DOHH2 (cell line): ENCODE measurements around the gene MANEAL.

ENCODE experiments used
- H3F3A ChIP-seq: fragments of 200-600 bp; sonication (generic), shearing (Covaris generic); 2 replicates; pipeline ENCODE4 v1.6.0; 2016; ENCODE audit warnings: antibody characterized with exemption, mild to moderate bottlenecking; ENCODE audit not compliant: control insufficient read depth, insufficient read depth
- H3K27ac ChIP-seq: fragments of 200-600 bp; sonication (generic); 2 replicates; pipeline ENCODE4 v1.5.1; 2014; ENCODE audit warnings: low read depth, mild to moderate bottlenecking, low read length, moderate library complexity
- H3K27me3 ChIP-seq: fragments of 200-600 bp; sonication (generic); 2 replicates; pipeline ENCODE4 v1.6.1; 2014; ENCODE audit warnings: mild to moderate bottlenecking, low read length, mixed read lengths; ENCODE audit not compliant: control insufficient read depth
- H3K36me3 ChIP-seq: fragments of 200-600 bp; sonication (generic); 2 replicates; pipeline ENCODE4 v1.6.1; 2014; ENCODE audit warnings: mild to moderate bottlenecking, low read length, moderate library complexity, mixed read lengths; ENCODE audit not compliant: control insufficient read depth
- H3K4me1 ChIP-seq: fragments of 200-600 bp; sonication (generic); 2 replicates; pipeline ENCODE4 v1.6.1; 2014; ENCODE audit warnings: mild to moderate bottlenecking, low read length, mixed read lengths; ENCODE audit not compliant: control insufficient read depth
- H3K4me2 ChIP-seq: fragments of 200-600 bp; sonication (generic); 2 replicates; pipeline ENCODE4 v1.6.0; 2014; ENCODE audit warnings: mild to moderate bottlenecking, low read length, moderate library complexity
- H3K4me3 ChIP-seq: fragments of 200-600 bp; sonication (generic); 2 replicates; pipeline ENCODE4 v1.5.1; 2014; ENCODE audit warnings: mild to moderate bottlenecking, low read length, mixed read lengths
- H3K79me2 ChIP-seq: fragments of 200-600 bp; sonication (generic); 2 replicates; pipeline ENCODE4 v1.6.1; 2014; ENCODE audit warnings: mild to moderate bottlenecking, low read length, mixed read lengths; ENCODE audit not compliant: control insufficient read depth
- H3K9me2 ChIP-seq: fragments of 200-600 bp; sonication (generic); replicated peaks from 2 replicates; pipeline ENCODE4 v1.6.1; 2014; ENCODE audit warnings: mild to moderate bottlenecking, low read length, mixed read lengths; ENCODE audit not compliant: control insufficient read depth
- H3K9me3 ChIP-seq: fragments of 200-600 bp; sonication (generic); 2 replicates; pipeline ENCODE4 v1.6.1; 2014; ENCODE audit warnings: antibody characterized with exemption, low read length, mixed read lengths; ENCODE audit not compliant: control insufficient read depth, insufficient read depth
- H4K20me1 ChIP-seq: fragments of 200-600 bp; sonication (generic); 2 replicates; pipeline ENCODE4 v1.6.0; 2014; ENCODE audit warnings: low read depth, mild to moderate bottlenecking, antibody characterized with exemption, low read length, moderate library complexity; ENCODE audit not compliant: control insufficient read depth, insufficient read depth
- CTCF ChIP-seq: fragments of 200-600 bp; sonication (generic); IDR thresholded peaks from one replicate; pipeline ENCODE4 v1.5.1; 2014; ENCODE audit warnings: antibody characterized with exemption, mild to moderate bottlenecking, low read depth, low read length; ENCODE audit not compliant: poor library complexity, severe bottlenecking
- EZH2phosphoT487 ChIP-seq: fragments of 200-600 bp; sonication (generic); IDR thresholded peaks from 2 replicates; pipeline ENCODE4 v1.6.1; 2017; ENCODE audit warnings: borderline replicate concordance, mild to moderate bottlenecking, antibody characterized with exemption, low read length, moderate library complexity, mixed read lengths

Gene MANEAL

GRCh38 chr1:37752213-37752582 is 41.4 kb upstream of the MANEAL start:
- no peaks in the 10 kb centered on the region for H3K9me3 ChIP-seq
- H3K9me2 ChIP-seq = no peaks in the 10 kb centered on the region
- H3K4me2 ChIP-seq = peak overlapping the region; percentile 7
- no peaks in the 10 kb centered on the region for H4K20me1 ChIP-seq
- no peaks in the 10 kb centered on the region for H3K36me3 ChIP-seq
- no peak overlapping the region for H3K4me3 ChIP-seq
- no peaks in the 10 kb centered on the region for H3K79me2 ChIP-seq
- H3K27me3 ChIP-seq = peaks cover 34% of the 10 kb centered on the region
- no peak for TF ChIP-seq EZH2phosphoT487
- no peak for TF ChIP-seq CTCF
- H3K4me1 ChIP-seq = no peaks in the 10 kb centered on the region
- no peaks in the 10 kb centered on the region for H3F3A ChIP-seq
- no peak overlapping the region for H3K27ac ChIP-seq

GRCh38 chr1:37752583-37753471 is 40.8 kb upstream of the MANEAL start:
- H3K9me3 ChIP-seq = no peaks in the 10 kb centered on the region
- H3K4me2 ChIP-seq = peak overlapping the region; percentile 49
- TF ChIP-seq CTCF (no peak), EZH2phosphoT487 (no peak)
- no peaks in the 10 kb centered on the region for H3K79me2 ChIP-seq
- no peaks in the 10 kb centered on the region for H3K9me2 ChIP-seq
- H3F3A ChIP-seq = no peaks in the 10 kb centered on the region
- no peaks in the 10 kb centered on the region for H4K20me1 ChIP-seq
- H3K27me3 ChIP-seq = peaks cover 39% of the 10 kb centered on the region
- no peaks in the 10 kb centered on the region for H3K36me3 ChIP-seq
- no peak overlapping the region for H3K27ac ChIP-seq
- H3K4me3 ChIP-seq = peak overlapping the region; percentile 41
- H3K4me1 ChIP-seq = no peaks in the 10 kb centered on the region

GRCh38 chr1:37753473-37754321 is 40.0 kb upstream of the MANEAL start:
- H3K4me2 ChIP-seq = peak overlapping the region; percentile 49
- H3K9me3 ChIP-seq = no peaks in the 10 kb centered on the region
- H4K20me1 ChIP-seq = no peaks in the 10 kb centered on the region
- TF ChIP-seq CTCF (no peak), EZH2phosphoT487 (no peak)
- no peaks in the 10 kb centered on the region for H3K4me1 ChIP-seq
- H3K27ac ChIP-seq = no peak overlapping the region
- H3K27me3 ChIP-seq = peaks cover 48% of the 10 kb centered on the region
- no peaks in the 10 kb centered on the region for H3K79me2 ChIP-seq
- no peaks in the 10 kb centered on the region for H3F3A ChIP-seq
- no peaks in the 10 kb centered on the region for H3K9me2 ChIP-seq
- H3K36me3 ChIP-seq = no peaks in the 10 kb centered on the region
- peak overlapping the region; percentile 41 for H3K4me3 ChIP-seq
